ENCODE data around the gene TRIM44. TPM values are rescaled to one million over a fixed set of nuclear protein-coding genes. Genes with fewer than 3 reads are reported as not detected.

The TRIM44 gene
- total RNA-seq, 3 donors from 2014 or later: 43.0 to 83.6 (median 43.9) TPM

- no peaks in the 10 kb centered on the region for H3K36me3 ChIP-seq (ENCODE audit: low read depth)
- ATAC-seq (no peak), DNase-seq (no peak)
- no peak for TF ChIP-seq CTCF (IDR thresholded peaks at IDR 0.05)
- H3K9me3 ChIP-seq: no peaks in the 10 kb centered on the region
- no peak overlapping the region for H3K4me3 ChIP-seq
- intact Hi-C loops (cut with DNase I, micrococcal nuclease): no loop called here
- H3K4me1 ChIP-seq (ENCODE audit: low read depth): peaks cover 3% of the 10 kb centered on the region
Observed at GRCh38 chr11:35626501-35626900, 36.1 kb upstream of the TRIM44 start.

GRCh38 chr11:35629511-35629910, 33.1 kb upstream of the TRIM44 start:
- no peak for ATAC-seq
- no peak for DNase-seq
- no peak for TF ChIP-seq CTCF (IDR thresholded peaks at IDR 0.05)
- Histone ChIP-seq H3K4me3 (no peak overlapping the region), H3K4me1 (ENCODE audit: low read depth) (no peaks in the 10 kb centered on the region), H3K36me3 (ENCODE audit: low read depth) (no peaks in the 10 kb centered on the region), H3K9me3 (no peaks in the 10 kb centered on the region)
- intact Hi-C loops (cut with DNase I, micrococcal nuclease): no loop called here

- ATAC-seq (no peak), DNase-seq (no peak)
- H3K36me3 ChIP-seq (ENCODE audit: low read depth): no peaks in the 10 kb centered on the region
- H3K4me3 ChIP-seq: no peak overlapping the region
- TF ChIP-seq CTCF (IDR thresholded peaks at IDR 0.05): no peak
- H3K9me3 ChIP-seq: no peaks in the 10 kb centered on the region
- H3K4me1 ChIP-seq (ENCODE audit: low read depth): no peaks in the 10 kb centered on the region
- intact Hi-C loops (cut with DNase I, micrococcal nuclease): no loop called here
Observed at GRCh38 chr11:35629914-35630313, 32.7 kb upstream of the TRIM44 start.

GRCh38 chr11:35631891-35632290, 30.7 kb upstream of the TRIM44 start:
- DNase-seq (no peak), ATAC-seq (no peak)
- no peaks in the 10 kb centered on the region for H3K9me3 ChIP-seq
- no peak for TF ChIP-seq CTCF (IDR thresholded peaks at IDR 0.05)
- no peaks in the 10 kb centered on the region for H3K36me3 ChIP-seq (ENCODE audit: low read depth)
- no peak overlapping the region for H3K4me3 ChIP-seq
- intact Hi-C loops (cut with DNase I, micrococcal nuclease): no loop called here
- H3K4me1 ChIP-seq (ENCODE audit: low read depth): no peaks in the 10 kb centered on the region

- Histone ChIP-seq H3K4me3 (no peak overlapping the region), H3K36me3 (ENCODE audit: low read depth) (no peaks in the 10 kb centered on the region), H3K4me1 (ENCODE audit: low read depth) (no peaks in the 10 kb centered on the region), H3K9me3 (no peaks in the 10 kb centered on the region)
- ATAC-seq: no peak
- intact Hi-C loops (cut with DNase I, micrococcal nuclease): no loop called here
- DNase-seq: no peak
- TF ChIP-seq CTCF (IDR thresholded peaks at IDR 0.05): no peak
Observed at GRCh38 chr11:35632301-35632700, 30.3 kb upstream of the TRIM44 start.

GRCh38 chr11:35633827-35634423, 28.6 kb upstream of the TRIM44 start:
- H3K9me3 ChIP-seq: no peaks in the 10 kb centered on the region
- intact Hi-C loops (cut with DNase I, micrococcal nuclease): no loop called here
- no peaks in the 10 kb centered on the region for H3K36me3 ChIP-seq (ENCODE audit: low read depth)
- no peak for DNase-seq
- no peak overlapping the region for H3K4me3 ChIP-seq
- no peak for TF ChIP-seq CTCF (IDR thresholded peaks at IDR 0.05)
- ATAC-seq: no peak
- no peaks in the 10 kb centered on the region for H3K4me1 ChIP-seq (ENCODE audit: low read depth)
